Right lobe of liver (tissue), 6 donors: ENCODE results near the gene STPG1. TPM values are rescaled to one million over a fixed set of nuclear protein-coding genes. Genes with fewer than 3 reads are reported as not detected.
A peak's percentile ranks its signal among the peaks of the same experiment; 100 is the strongest.

Experiments used
- ATAC-seq, 4 donors: fragments of 200-7000 bp; cut with Tn5 transposase; one replicate each; pipeline ENCODE4 v1.9.1; 2020; ENCODE audit warnings: mild to moderate bottlenecking in 4 of 4, moderate library complexity in 4 of 4
- DNase-seq, 3 donors: peaks; one replicate each; pipeline ENCODE4 v3.0.0-alpha.2; 2020
- H3K27ac ChIP-seq, 3 donors: fragments of 200-600 bp; one replicate each; pipeline ENCODE4 v1.8.0; 2022
- H3K27me3 ChIP-seq, 2 donors: fragments of 200-600 bp; one replicate each; pipeline ENCODE4 v1.8.0; 2022
- H3K36me3 ChIP-seq, 4 donors: fragments of 200-600 bp; sonication (generic) in 1 of 4; one replicate each; pipeline versions ENCODE4 v1.5.1 to v1.8.0; 2017 to 2022; ENCODE audit warnings: control low read depth in 1 of 4
- H3K4me1 ChIP-seq, 4 donors: fragments of 200-600 bp; sonication (generic) in 1 of 4; one replicate each; pipeline versions ENCODE4 v1.5.1 to v1.8.0; 2017 to 2022; ENCODE audit warnings: control low read depth in 1 of 4
- H3K4me3 ChIP-seq, 3 donors: fragments of 200-600 bp; one replicate each; pipeline ENCODE4 v1.8.0; 2022
- H3K9me3 ChIP-seq, 4 donors: fragments of 200-600 bp; sonication (generic) in 1 of 4; one replicate each; pipeline versions ENCODE4 v1.5.1 to v1.8.0; 2017 to 2022; ENCODE audit warnings: control low read depth in 1 of 4
- CTCF ChIP-seq, 4 donors: fragments of 200-600 bp in 3 of 4; fragments of 450-650 bp in 1 of 4; IDR thresholded peaks; one replicate each; pipeline versions ENCODE4 v1.5.1 to v1.8.0; 2016 to 2022; ENCODE audit warnings: antibody characterized with exemption in 4 of 4, mild to moderate bottlenecking in 2 of 4
- POLR2A ChIP-seq: fragments of 450-650 bp; IDR thresholded peaks from one replicate; pipeline ENCODE4 v1.6.1; 2017; ENCODE audit warnings: antibody characterized with exemption, mild to moderate bottlenecking
- WGBS: methylation state at CpG from one replicate; pipeline ENCODE4 v1.1.6; 2018; ENCODE audit warnings: low coverage, low lambda C conversion rate; ENCODE audit not compliant: insufficient coverage; ENCODE audit errors: missing lambda C conversion rate; 5-methylcytosine and 5-hydroxymethylcytosine counted together
- intact Hi-C, 2 donors: fragments of 100-400 bp; cut with DNase I; formaldehyde crosslinking; loops; one replicate each; pipeline versions ENCODE4 v1.11.2 to v1.14.1; 2022
- total RNA-seq, 6 experiments: library from RNA; depleted of rRNA in 2 of 6; stranded (reverse); fragments of >200 nt in 2 of 6; fragmentation: NEBNext Ultra II Directional in 3 of 6; extraction: Animal tissue kit (Norgen Biotek cat#: 25700) in 3 of 6; gene quantifications; one replicate each; pipeline versions ENCODE4 v1.1.0 to v1.2.4, GENCODE V29; 2016 to 2023
- donor health status: DM: no; HTN: yes; CAD: no.
- donor health status: DM: no; HTN: no; CAD: no.
- donor health status: DM: no; HTN: no; CAD: no.
- donor health status: DM: no; HTN: yes; CAD: no.
- donor health status: DM: no; HTN: yes; CAD: no.

The STPG1 gene
- total RNA-seq, 6 experiments from 2014 or later, result 1.0 to 3.6 (median 1.7) TPM

GRCh38 chr1:24374891-24375786, 38.4 kb downstream of the STPG1 start:
- intact Hi-C loops, result no loop called here
- no peaks in the 10 kb centered on the region for H3K36me3 ChIP-seq
- TF ChIP-seq CTCF (IDR thresholded peaks at IDR 0.05) (no peak), POLR2A (no peak)
- no peaks in the 10 kb centered on the region for H3K9me3 ChIP-seq
- H3K4me1 ChIP-seq, result peaks cover 0 to 4% (median 0%) of the 10 kb centered on the region in 4 donors
- H3K27ac ChIP-seq, result no peak overlapping the region
- DNase-seq (peak in 1 of 3 donors; percentile 17), ATAC-seq (no peak)
- H3K4me3 ChIP-seq, result no peak overlapping the region
- 89% methylated on average over 13 of the region's 13 CpGs for WGBS
- no peaks in the 10 kb centered on the region for H3K27me3 ChIP-seq

- ATAC-seq (no peak), DNase-seq (peak in 1 of 3 donors; percentile 14)
- WGBS, result 85% methylated on average over 4 of the region's 8 CpGs
- Histone ChIP-seq H3K9me3 (no peaks in the 10 kb centered on the region), H3K36me3 (no peaks in the 10 kb centered on the region), H3K4me3 (no peak overlapping the region), H3K27ac (no peak overlapping the region), H3K27me3 (no peaks in the 10 kb centered on the region), H3K4me1 (no peaks in the 10 kb centered on the region)
- intact Hi-C loops, result no loop called here
- TF ChIP-seq CTCF (IDR thresholded peaks at IDR 0.05), result no peak
- no peak for TF ChIP-seq POLR2A
These were observed 39.9 kb downstream of the STPG1 start for GRCh38 chr1:24373710-24374109.

GRCh38 chr1:24373044-24373443, 40.5 kb downstream of the STPG1 start:
- Histone ChIP-seq H3K27ac (no peak overlapping the region), H3K36me3 (no peaks in the 10 kb centered on the region)
- ATAC-seq, result no peak

GRCh38 chr1:24369801-24370200, 43.8 kb downstream of the STPG1 start:
- TF ChIP-seq CTCF (IDR thresholded peaks at IDR 0.05) (no peak), POLR2A (no peak)
- WGBS, result 85% methylated on average over 4 of the region's 4 CpGs
- no peak for ATAC-seq
- Histone ChIP-seq H3K36me3 (no peaks in the 10 kb centered on the region), H3K27me3 (no peaks in the 10 kb centered on the region), H3K4me3 (no peak overlapping the region), H3K27ac (no peak overlapping the region), H3K4me1 (no peaks in the 10 kb centered on the region), H3K9me3 (no peaks in the 10 kb centered on the region)
- intact Hi-C loops, result no loop called here
- no peak for DNase-seq

More at GRCh38 chr1:24373044-24373443, 40.5 kb downstream of the STPG1 start:
- H3K9me3 ChIP-seq, result no peaks in the 10 kb centered on the region
- H3K4me1 ChIP-seq, result no peaks in the 10 kb centered on the region
- no peaks in the 10 kb centered on the region for H3K27me3 ChIP-seq
- intact Hi-C loops, result no loop called here
- no peak overlapping the region for H3K4me3 ChIP-seq
- TF ChIP-seq POLR2A (no peak), CTCF (IDR thresholded peaks at IDR 0.05) (no peak)
- DNase-seq, result no peak
- WGBS, result 76% methylated on average over 4 of the region's 7 CpGs
